T follicular helper cell (primary cell): ENCODE data around the gene CNNM3.

ENCODE experiments used
- DNase-seq: peaks from one replicate; pipeline ENCODE4 v3.0.0-alpha.2; 2020; ENCODE audit warnings: low read depth

The CNNM3 gene

GRCh38 chr2:96863575-96864342, 47.7 kb downstream of the CNNM3 start:
- DNase-seq, result no peak

- no peak for DNase-seq
Measured at GRCh38 chr2:96864343-96865091, 48.4 kb downstream of the CNNM3 start.

GRCh38 chr2:96865654-96866053, 49.6 kb downstream of the CNNM3 start:
- DNase-seq, result no peak

GRCh38 chr2:96866149-96866548, 50.1 kb downstream of the CNNM3 start:
- no peak for DNase-seq

GRCh38 chr2:96866586-96866985, 50.5 kb downstream of the CNNM3 start:
- DNase-seq, result no peak

- DNase-seq, result no peak
Measured at GRCh38 chr2:96866986-96867755, 51.1 kb downstream of the CNNM3 start.

- DNase-seq, result no peak
Measured at GRCh38 chr2:96867756-96868554, 51.9 kb downstream of the CNNM3 start.

GRCh38 chr2:96868555-96869280, 52.6 kb downstream of the CNNM3 start:
- peak; percentile 42 for DNase-seq

GRCh38 chr2:96869281-96869821, 53.3 kb downstream of the CNNM3 start:
- DNase-seq, result no peak

- DNase-seq, result peak; percentile 49
Measured at GRCh38 chr2:96869822-96870625, 54.0 kb downstream of the CNNM3 start, which contains the start of gene SEMA4C. TSS of gene SEMA4C (minus strand) at chr2:96870080. CDS start at chr2:96867886, 2,194 bp downstream.

- DNase-seq, result peak; percentile 55
Measured at GRCh38 chr2:96870626-96871255, 54.7 kb downstream of the CNNM3 start.

GRCh38 chr2:96872591-96873349, 56.7 kb downstream of the CNNM3 start:
- DNase-seq, result no peak

- no peak for DNase-seq
Measured at GRCh38 chr2:96873651-96874096, 57.6 kb downstream of the CNNM3 start.

GRCh38 chr2:96874198-96874831, 58.2 kb downstream of the CNNM3 start:
- DNase-seq, result no peak

- DNase-seq, result no peak
Measured at GRCh38 chr2:96875498-96876268, 59.6 kb downstream of the CNNM3 start.

- DNase-seq, result no peak
Measured at GRCh38 chr2:96876269-96877041, 60.4 kb downstream of the CNNM3 start.
